Airway epithelial cell (primary cell): ENCODE measurements around the gene MECR. TPM values are rescaled to one million over a fixed set of nuclear protein-coding genes. Genes with fewer than 3 reads are reported as not detected.

ENCODE experiments used
- total RNA-seq: library from RNA; depleted of rRNA; stranded (reverse); fragments of >200 nt; gene quantifications from 2 replicates; pipeline ENCODE4 v1.2.3, GENCODE V29; 2015

The MECR gene
- total RNA-seq, result 34.6 and 37.7 TPM in 2 replicates

GRCh38 chr1:29230553-29231378 lies at the start of gene MECR:
TSS of gene MECR (minus strand) at chr1:29230934. CDS start at chr1:29230906, 28 bp downstream.

GRCh38 chr1:29235955-29236711 lies 5.4 kb upstream of the MECR start, which contains the start of gene PTPRU:
TSS of gene PTPRU (plus strand) at chr1:29236522. CDS start at chr1:29236645, 123 bp downstream.

GRCh38 chr1:29181413-29182225 lies 49.1 kb downstream of the MECR start, which contains the start of gene SRSF4:
TSS of gene SRSF4 (minus strand) at chr1:29181900. CDS start at chr1:29181752, 148 bp downstream.

Other genes starting within 250 kb of the MECR start
- 0.63 and 1.5 TPM in 2 replicates for gene TMEM200B, start 107.0 kb downstream of the MECR start, total RNA-seq
- gene SRSF4, start 49.0 kb downstream of the MECR start, total RNA-seq, result 43.6 and 52.5 TPM in 2 replicates
- gene PTPRU, start 5.6 kb upstream of the MECR start, total RNA-seq, result 71.7 and 126 TPM in 2 replicates